ENCODE results near the gene EFL1.

DNA sequence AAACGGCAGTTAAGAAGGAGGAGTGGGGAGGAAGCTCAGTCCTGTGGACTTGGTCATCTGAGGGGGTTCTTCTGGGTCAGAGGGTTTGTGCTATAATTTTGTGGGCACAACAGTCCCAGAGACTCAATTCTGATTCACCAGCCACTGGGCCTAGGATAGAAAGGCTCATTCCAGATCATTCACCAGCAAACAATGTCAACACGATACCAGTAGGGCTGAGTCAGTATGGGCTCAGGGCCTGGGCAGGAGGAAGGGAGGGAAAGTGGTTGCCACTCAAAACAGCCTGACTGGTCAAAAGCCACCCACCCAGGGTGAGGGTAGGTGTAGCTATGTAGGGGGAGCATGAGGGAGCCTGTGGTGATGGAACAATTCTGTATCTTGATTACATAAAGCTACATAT, 129.8 kb downstream of the EFL1 start:
- TF ChIP-seq, protein P1, sequence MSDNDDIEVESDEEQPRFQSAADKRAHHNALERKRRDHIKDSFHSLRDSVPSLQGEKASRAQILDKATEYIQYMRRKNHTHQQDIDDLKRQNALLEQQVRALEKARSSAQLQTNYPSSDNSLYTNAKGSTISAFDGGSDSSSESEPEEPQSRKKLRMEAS (CRISPR knock-in tag; IDR thresholded peaks at IDR 0.05): no peak
- TF ChIP-seq, protein P2, sequence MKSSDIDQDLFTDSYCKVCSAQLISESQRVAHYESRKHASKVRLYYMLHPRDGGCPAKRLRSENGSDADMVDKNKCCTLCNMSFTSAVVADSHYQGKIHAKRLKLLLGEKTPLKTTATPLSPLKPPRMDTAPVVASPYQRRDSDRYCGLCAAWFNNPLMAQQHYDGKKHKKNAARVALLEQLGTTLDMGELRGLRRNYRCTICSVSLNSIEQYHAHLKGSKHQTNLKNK (CRISPR knock-in tag; IDR thresholded peaks at IDR 0.05): no peak
- no peak for TF ChIP-seq E2F1 (CRISPR knock-in tag; IDR thresholded peaks at IDR 0.05)
- TF ChIP-seq CTCF (IDR thresholded peaks at IDR 0.05): no peak
- TF ChIP-seq, protein P3, sequence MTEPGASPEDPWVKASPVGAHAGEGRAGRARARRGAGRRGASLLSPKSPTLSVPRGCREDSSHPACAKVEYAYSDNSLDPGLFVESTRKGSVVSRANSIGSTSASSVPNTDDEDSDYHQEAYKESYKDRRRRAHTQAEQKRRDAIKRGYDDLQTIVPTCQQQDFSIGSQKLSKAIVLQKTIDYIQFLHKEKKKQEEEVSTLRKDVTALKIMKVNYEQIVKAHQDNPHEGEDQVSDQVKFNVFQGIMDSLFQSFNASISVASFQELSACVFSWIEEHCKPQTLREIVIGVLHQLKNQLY (CRISPR knock-in tag; IDR thresholded peaks at IDR 0.05): no peak
- no peak for TF ChIP-seq ATF3 (CRISPR knock-in tag; conservative IDR thresholded peaks at IDR 0.05)
- no peak for TF ChIP-seq TP53 (CRISPR knock-in tag; IDR thresholded peaks at IDR 0.05)

Measured in WTC11 (cell line).